ENCODE results near the gene DLG2. TPM values are rescaled to one million over a fixed set of nuclear protein-coding genes. Genes with fewer than 3 reads are reported as not detected.

The DLG2 gene
- total and polyA plus RNA-seq, 2 of the 4 experiments (the other 2 are of a cell fraction): 0.31 to 0.36 TPM

DNA sequence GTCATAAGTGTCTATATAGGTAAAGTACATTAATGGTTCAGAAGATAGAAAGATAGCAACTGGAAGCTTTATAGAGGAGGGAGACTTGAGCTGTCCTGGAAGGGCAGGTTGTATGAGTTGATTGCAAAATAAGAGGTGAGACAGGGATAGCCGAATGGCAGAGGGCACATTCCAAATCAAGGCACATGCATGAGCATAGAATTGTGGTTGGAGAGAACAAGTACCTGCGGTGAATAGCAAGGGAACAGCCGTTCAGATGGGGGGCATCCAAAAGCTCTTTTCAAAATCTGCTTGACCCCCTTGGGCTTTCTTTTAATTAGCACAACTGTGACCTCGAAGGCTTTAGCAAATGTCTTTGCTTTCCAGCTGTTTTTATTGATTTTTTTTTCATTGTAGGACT lies 1868.0 kb downstream of the DLG2 start:
- intact Hi-C loops (cut with micrococcal nuclease): no loop called here
- Histone ChIP-seq H3K36me3 (ENCODE audit: control insufficient read depth, insufficient read depth, low read length) (no peaks in the 10 kb centered on the region), H2BK20ac (ENCODE audit: low read depth, low read length) (no peak overlapping the region), H3K4ac (ENCODE audit: low read depth, low read length) (no peak overlapping the region), H2AK5ac (ENCODE audit: low read depth, low read length) (no peak overlapping the region), H4K20me1 (ENCODE audit: insufficient read depth, low read length) (no peaks in the 10 kb centered on the region), H2BK120ac (ENCODE audit: low read depth, low read length) (no peak overlapping the region), H3K14ac (replicated peaks; ENCODE audit: low read depth, low read length) (no peak overlapping the region), H3K9ac (ENCODE audit: low read depth, low read length) (no peak overlapping the region), H2AK9ac (replicated peaks; ENCODE audit: low read depth, low read length, poor library complexity) (no peak overlapping the region), H4K8ac (ENCODE audit: low read depth in 2 of 2, low read length in 2 of 2) (no peak overlapping the region), H3K4me2 (ENCODE audit: low read depth, low read length) (no peak overlapping the region), H3K9me3 (ENCODE audit: control insufficient read depth, insufficient read depth, low read length) (no peaks in the 10 kb centered on the region), H3K4me1 (ENCODE audit: control insufficient read depth, insufficient read depth, low read length) (no peaks in the 10 kb centered on the region), H3K79me1 (ENCODE audit: low read depth in 1 of 2, low read length in 2 of 2) (no peaks in the 10 kb centered on the region), H3K27me3 (ENCODE audit: control insufficient read depth, insufficient read depth, low read length) (no peaks in the 10 kb centered on the region), H4K5ac (ENCODE audit: low read depth, low read length) (no peak overlapping the region), H3K9me1 (ENCODE audit: insufficient read depth, low read length) (no peaks in the 10 kb centered on the region), H3K27ac (ENCODE audit: insufficient read depth, low read length) (no peak overlapping the region), H3K23ac (ENCODE audit: low read depth, low read length) (no peak overlapping the region), H3K18ac (ENCODE audit: low read depth, low read length) (no peak overlapping the region), H2AFZ (replicated peaks; ENCODE audit: low read length, poor library complexity) (no peak overlapping the region), H3K4me3 (ENCODE audit: insufficient read depth, low read depth, low read length) (no peak overlapping the region), H2BK15ac (ENCODE audit: low read depth, low read length) (no peak overlapping the region), H2BK5ac (ENCODE audit: low read depth, low read length, poor library complexity, severe bottlenecking) (no peak overlapping the region), H4K91ac (ENCODE audit: insufficient read depth, low read depth, low read length) (no peak overlapping the region), H3K56ac (ENCODE audit: extremely low read depth, insufficient read depth, low read length) (no peak overlapping the region)
- in situ Hi-C loops (cut with MboI; ENCODE audit: low sequenced_read_pairs): no loop called here
- no TSS peak for BruUV-seq (replicated peaks)
- dilution Hi-C loops (cut with HindIII; ENCODE audit: low sequenced_read_pairs, unreplicated experiment): no loop called here
- ATAC-seq (ENCODE audit: low read depth) (no peak), DNase-seq (no peak)
- ChIA-PET CTCF (no interaction called here), POLR2A (ENCODE audit: unreplicated experiment) (no interaction called here)
- TF ChIP-seq, protein P1, sequence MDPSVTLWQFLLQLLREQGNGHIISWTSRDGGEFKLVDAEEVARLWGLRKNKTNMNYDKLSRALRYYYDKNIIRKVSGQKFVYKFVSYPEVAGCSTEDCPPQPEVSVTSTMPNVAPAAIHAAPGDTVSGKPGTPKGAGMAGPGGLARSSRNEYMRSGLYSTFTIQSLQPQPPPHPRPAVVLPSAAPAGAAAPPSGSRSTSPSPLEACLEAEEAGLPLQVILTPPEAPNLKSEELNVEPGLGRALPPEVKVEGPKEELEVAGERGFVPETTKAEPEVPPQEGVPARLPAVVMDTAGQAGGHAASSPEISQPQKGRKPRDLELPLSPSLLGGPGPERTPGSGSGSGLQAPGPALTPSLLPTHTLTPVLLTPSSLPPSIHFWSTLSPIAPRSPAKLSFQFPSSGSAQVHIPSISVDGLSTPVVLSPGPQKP (IDR thresholded peaks at IDR 0.05; ENCODE audit: borderline replicate concordance, low read depth, low read length): no peak
- no peak for TF ChIP-seq RCOR1 (IDR thresholded peaks at IDR 0.05; ENCODE audit: insufficient replicate concordance, low read length)
- TF ChIP-seq MAFK (IDR thresholded peaks at IDR 0.05; ENCODE audit: low read depth, low read length): no peak
- no peak for TF ChIP-seq MXI1 (IDR thresholded peaks at IDR 0.05; ENCODE audit: borderline replicate concordance, low read depth, low read length)
- TF ChIP-seq FOS (IDR thresholded peaks at IDR 0.05; ENCODE audit: low read depth, low read length): no peak
- TF ChIP-seq, protein P2, sequence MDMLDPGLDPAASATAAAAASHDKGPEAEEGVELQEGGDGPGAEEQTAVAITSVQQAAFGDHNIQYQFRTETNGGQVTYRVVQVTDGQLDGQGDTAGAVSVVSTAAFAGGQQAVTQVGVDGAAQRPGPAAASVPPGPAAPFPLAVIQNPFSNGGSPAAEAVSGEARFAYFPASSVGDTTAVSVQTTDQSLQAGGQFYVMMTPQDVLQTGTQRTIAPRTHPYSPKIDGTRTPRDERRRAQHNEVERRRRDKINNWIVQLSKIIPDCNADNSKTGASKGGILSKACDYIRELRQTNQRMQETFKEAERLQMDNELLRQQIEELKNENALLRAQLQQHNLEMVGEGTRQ (IDR thresholded peaks at IDR 0.05; ENCODE audit: low read depth, low read length): no peak
- TF ChIP-seq, protein P3, sequence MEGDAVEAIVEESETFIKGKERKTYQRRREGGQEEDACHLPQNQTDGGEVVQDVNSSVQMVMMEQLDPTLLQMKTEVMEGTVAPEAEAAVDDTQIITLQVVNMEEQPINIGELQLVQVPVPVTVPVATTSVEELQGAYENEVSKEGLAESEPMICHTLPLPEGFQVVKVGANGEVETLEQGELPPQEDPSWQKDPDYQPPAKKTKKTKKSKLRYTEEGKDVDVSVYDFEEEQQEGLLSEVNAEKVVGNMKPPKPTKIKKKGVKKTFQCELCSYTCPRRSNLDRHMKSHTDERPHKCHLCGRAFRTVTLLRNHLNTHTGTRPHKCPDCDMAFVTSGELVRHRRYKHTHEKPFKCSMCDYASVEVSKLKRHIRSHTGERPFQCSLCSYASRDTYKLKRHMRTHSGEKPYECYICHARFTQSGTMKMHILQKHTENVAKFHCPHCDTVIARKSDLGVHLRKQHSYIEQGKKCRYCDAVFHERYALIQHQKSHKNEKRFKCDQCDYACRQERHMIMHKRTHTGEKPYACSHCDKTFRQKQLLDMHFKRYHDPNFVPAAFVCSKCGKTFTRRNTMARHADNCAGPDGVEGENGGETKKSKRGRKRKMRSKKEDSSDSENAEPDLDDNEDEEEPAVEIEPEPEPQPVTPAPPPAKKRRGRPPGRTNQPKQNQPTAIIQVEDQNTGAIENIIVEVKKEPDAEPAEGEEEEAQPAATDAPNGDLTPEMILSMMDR (conservative IDR thresholded peaks at IDR 0.05; ENCODE audit: low read depth, low read length): no peak
- no peak for TF ChIP-seq RAD21 (IDR thresholded peaks at IDR 0.05; ENCODE audit: low read length)
- no peak for TF ChIP-seq SMC3 (IDR thresholded peaks at IDR 0.05; ENCODE audit: low read depth, low read length)
- WGBS, 2 experiments (ENCODE audit: extremely low coverage in 2 of 2, insufficient read length in 1 of 2): 33% methylated on average over 1 of the region's 4 CpGs; no CpG with 5 or more reads in 1 of the 2 experiments

Data from IMR-90 (cell line).